Left renal cortex interstitium (tissue), 4 donors: ENCODE measurements around the gene PATE3. TPM values are rescaled to one million over a fixed set of nuclear protein-coding genes. Genes with fewer than 3 reads are reported as not detected.

Experiments
- DNase-seq, 4 donors: peaks; one replicate each; pipeline ENCODE4 v3.0.0-alpha.2; 2013; ENCODE audit warnings: low read depth in 4 of 4, low spot score in 2 of 4, missing footprints in 1 of 4
- polyA plus RNA-seq, 4 donors: library from polyadenylated mRNA; unstranded; fragments of 120-200 nt; gene quantifications; one replicate each; pipeline ENCODE4 v1.2.1, GENCODE V29; 2013; ENCODE audit not compliant: insufficient read length in 4 of 4

The PATE3 gene
- polyA plus RNA-seq = not detected

GRCh38 chr11:125787827-125788226, at the start of gene PATE3:
PATE3 (plus strand) TSS chr11:125788127; CDS start chr11:125788152, 25 bp downstream.
- no peak for DNase-seq

GRCh38 chr11:125740617-125741016, 47.3 kb upstream of the PATE3 start:
- no peak for DNase-seq

- DNase-seq = no peak
These were observed 44.2 kb upstream of the PATE3 start for GRCh38 chr11:125743681-125744080.

GRCh38 chr11:125745979-125746378, 41.9 kb upstream of the PATE3 start, which contains the start of gene PATE1:
PATE1 (plus strand) TSS chr11:125746279; CDS start chr11:125746305, 26 bp downstream.
- DNase-seq = no peak

- no peak for DNase-seq
These were observed 37.3 kb upstream of the PATE3 start for GRCh38 chr11:125750629-125751028.

GRCh38 chr11:125756050-125756449, 31.9 kb upstream of the PATE3 start:
- no peak for DNase-seq

- DNase-seq = no peak
These were observed 25.5 kb upstream of the PATE3 start for GRCh38 chr11:125762445-125762844.

- no peak for DNase-seq
These were observed 24.4 kb upstream of the PATE3 start for GRCh38 chr11:125763483-125763882.

GRCh38 chr11:125766251-125766650, 21.7 kb upstream of the PATE3 start:
- no peak for DNase-seq

GRCh38 chr11:125768336-125769046, 19.4 kb upstream of the PATE3 start:
- DNase-seq = no peak

GRCh38 chr11:125770583-125770982, 17.3 kb upstream of the PATE3 start:
- DNase-seq = no peak

GRCh38 chr11:125772834-125773505, 15.0 kb upstream of the PATE3 start:
- DNase-seq = no peak

- no peak for DNase-seq
These were observed 14.4 kb upstream of the PATE3 start for GRCh38 chr11:125773516-125773915.

GRCh38 chr11:125777309-125777708, 10.6 kb upstream of the PATE3 start:
- DNase-seq = no peak

GRCh38 chr11:125778728-125779127, 9.2 kb upstream of the PATE3 start, which contains the start of gene PATE2:
PATE2 (minus strand) TSS chr11:125778828; CDS start chr11:125778773, 55 bp downstream.
- DNase-seq = no peak

GRCh38 chr11:125784678-125785077, 3.2 kb upstream of the PATE3 start:
- no peak for DNase-seq

GRCh38 chr11:125790825-125791224, 2.9 kb downstream of the PATE3 start:
- no peak for DNase-seq

- no peak for DNase-seq
These were observed 9.7 kb downstream of the PATE3 start for GRCh38 chr11:125797641-125798040.

GRCh38 chr11:125799808-125800207, 11.9 kb downstream of the PATE3 start:
- no peak for DNase-seq

- no peak for DNase-seq
These were observed 14.5 kb downstream of the PATE3 start for GRCh38 chr11:125802387-125802786.

GRCh38 chr11:125807909-125808308, 20.0 kb downstream of the PATE3 start:
- no peak for DNase-seq

GRCh38 chr11:125833016-125833415, 45.1 kb downstream of the PATE3 start, which contains the start of gene PATE4:
PATE4 (plus strand) TSS chr11:125833316; CDS start chr11:125833360, 44 bp downstream.
- DNase-seq = no peak
